ENCODE measurements around the gene ERGIC1.
"Not testable (repeated sequence)": the region's sequence is repeated elsewhere in the genome, so short reads cannot be mapped to it uniquely, and the experiment has no call there.

The ERGIC1 gene

GRCh38 chr5:172883066-172883465 lies 49.0 kb downstream of the ERGIC1 start:
- ATAC-seq: no peak

DNA sequence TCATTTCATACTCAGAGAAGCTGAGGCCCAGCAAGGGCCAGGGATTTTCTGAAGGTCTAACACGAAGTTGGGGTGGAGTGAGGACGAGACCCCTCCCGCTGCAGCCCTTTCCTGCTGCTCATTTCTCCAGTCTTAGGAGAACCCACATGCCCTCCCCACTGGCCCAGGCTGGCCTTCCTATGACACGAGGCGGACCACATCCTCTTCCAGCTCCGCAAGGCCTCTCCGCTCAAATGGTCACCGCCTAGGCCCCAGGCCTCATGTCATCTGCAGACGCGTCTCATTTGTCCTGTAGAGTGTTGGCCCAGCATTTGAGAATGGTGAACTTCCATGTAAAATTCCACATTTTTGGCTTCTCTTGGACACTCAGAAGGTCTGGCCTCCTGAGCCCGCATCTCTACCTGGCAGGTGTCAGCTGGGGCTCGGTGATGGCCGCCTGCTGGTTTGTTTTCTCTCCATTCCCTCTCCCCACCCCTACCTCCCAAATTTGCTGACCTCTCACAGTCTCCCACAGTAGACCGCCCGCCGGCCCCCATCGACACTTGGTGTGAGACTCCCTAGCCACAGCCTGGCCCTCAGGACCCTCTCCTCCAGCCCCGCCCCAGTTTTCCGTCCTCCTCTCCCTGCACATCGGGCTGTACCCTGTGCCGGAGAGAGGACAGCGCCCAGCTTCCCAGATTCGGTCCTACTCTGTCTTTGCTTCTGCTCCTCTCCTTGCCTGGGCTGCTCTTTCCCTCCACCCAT lies 51.7 kb downstream of the ERGIC1 start:
- no peak for ATAC-seq

GRCh38 chr5:172886476-172886875 lies 52.4 kb downstream of the ERGIC1 start:
- no peak for ATAC-seq

- no peak for ATAC-seq
Measured at GRCh38 chr5:172886974-172887501, 53.0 kb downstream of the ERGIC1 start.

GRCh38 chr5:172887692-172888091 lies 53.6 kb downstream of the ERGIC1 start:
- ATAC-seq: no peak

DNA sequence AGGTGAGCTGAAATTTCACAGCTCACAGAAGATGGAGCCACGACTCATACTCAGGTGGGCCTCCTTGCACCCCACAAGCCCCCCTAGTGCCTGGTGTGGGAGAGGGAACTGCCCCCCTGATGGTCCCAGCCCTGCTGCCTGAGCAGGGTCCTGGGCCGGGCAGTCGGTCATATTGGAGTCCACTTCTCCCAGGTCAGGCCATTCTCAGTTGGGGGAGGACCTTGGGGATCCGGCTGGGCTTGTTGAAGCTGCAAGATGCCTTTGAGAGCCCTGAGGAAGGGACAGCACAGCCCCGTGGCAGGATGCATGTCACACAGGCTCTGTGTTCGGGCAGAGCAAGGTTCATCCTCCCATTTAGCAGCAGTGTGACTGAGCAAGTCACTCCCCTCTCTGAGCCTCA lies 56.6 kb downstream of the ERGIC1 start:
- no peak for ATAC-seq

GRCh38 chr5:172891716-172892421 lies 57.8 kb downstream of the ERGIC1 start:
- no peak for ATAC-seq

GRCh38 chr5:172892713-172893112 lies 58.7 kb downstream of the ERGIC1 start:
- no peak for ATAC-seq

GRCh38 chr5:172894767-172895388 lies 60.8 kb downstream of the ERGIC1 start:
- no peak for ATAC-seq

GRCh38 chr5:172895549-172895948 lies 61.5 kb downstream of the ERGIC1 start:
- ATAC-seq: no peak

- ATAC-seq: no peak
Measured at GRCh38 chr5:172896465-172896864, 62.4 kb downstream of the ERGIC1 start.

DNA sequence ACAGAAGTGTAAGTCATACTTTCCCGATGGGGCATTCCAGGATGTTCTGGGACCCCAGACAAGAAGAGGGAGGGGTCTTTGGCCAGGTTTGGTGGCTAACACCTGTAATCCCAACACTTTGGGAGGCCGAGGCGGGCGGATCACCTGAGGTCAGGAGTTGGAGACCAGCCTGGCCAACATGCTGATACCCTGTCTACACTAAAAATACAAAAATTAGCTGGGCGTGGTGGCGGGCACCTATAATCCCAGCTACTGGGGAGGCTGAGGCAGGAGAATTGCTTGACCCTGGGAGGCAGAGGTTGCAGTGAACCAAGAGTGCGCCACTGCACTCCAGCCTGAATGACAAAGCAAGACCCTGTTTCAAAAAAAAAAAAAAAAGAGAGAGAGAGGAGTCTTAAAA lies 63.0 kb downstream of the ERGIC1 start:
- not testable (repeated sequence) for ATAC-seq

- ATAC-seq: peak in 1 of 2 donors; percentile 41
Measured at GRCh38 chr5:172897481-172898217, 63.6 kb downstream of the ERGIC1 start.

DNA sequence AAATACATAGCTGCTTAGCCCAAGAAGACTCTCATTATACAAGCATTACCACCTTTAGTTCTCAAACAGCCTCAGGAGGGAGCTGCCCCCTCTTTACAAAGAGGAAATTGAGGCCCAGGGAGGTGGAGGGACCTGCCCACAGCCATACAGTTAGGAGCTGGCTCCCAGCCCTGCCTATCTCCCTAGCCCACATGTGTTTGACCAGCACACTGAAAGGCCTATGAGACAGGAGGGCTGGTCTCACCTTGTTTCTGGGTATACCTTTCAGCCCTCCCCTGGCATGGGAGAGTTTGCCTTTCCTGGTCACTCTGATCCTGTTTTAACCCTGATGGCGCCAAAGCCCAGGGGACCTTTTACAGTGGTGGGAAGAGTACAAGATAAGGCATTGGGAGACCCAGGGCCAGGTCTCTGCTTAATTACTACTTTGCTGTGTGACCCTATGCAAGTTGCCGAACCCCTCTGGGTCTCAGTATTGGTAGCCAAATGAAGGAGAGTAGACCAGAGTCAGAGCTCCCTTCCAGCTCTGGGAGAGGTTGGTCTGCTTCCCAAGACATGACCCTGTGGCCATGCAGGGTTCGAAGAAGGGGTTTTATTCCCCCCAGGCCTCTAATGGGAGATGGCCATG lies 64.3 kb downstream of the ERGIC1 start:
- ATAC-seq: no peak

- ATAC-seq: no peak
Measured at GRCh38 chr5:172898843-172899369, 64.9 kb downstream of the ERGIC1 start.

GRCh38 chr5:172899436-172899835 lies 65.4 kb downstream of the ERGIC1 start:
- no peak for ATAC-seq

GRCh38 chr5:172901012-172901780 lies 67.1 kb downstream of the ERGIC1 start:
- no peak for ATAC-seq

- no peak for ATAC-seq
Measured at GRCh38 chr5:172901788-172902496, 67.9 kb downstream of the ERGIC1 start.

GRCh38 chr5:172902497-172903472 lies 68.7 kb downstream of the ERGIC1 start:
- no peak for ATAC-seq

Data from activated CD4-positive, CD25-positive, alpha-beta regulatory T cell treated with anti-CD3 and anti-CD28 coated beads, Interleukin-2, amount 50 U/mL, for 24 hours (primary cell).